Ascending aorta (tissue), 2 donors: ENCODE results near the gene HLA-DMA. TPM values are rescaled to one million over a fixed set of nuclear protein-coding genes. Genes with fewer than 3 reads are reported as not detected.
A peak's percentile ranks its signal among the peaks of the same experiment; 100 is the strongest.

ENCODE experiments used
- DNase-seq, 2 donors: peaks; one replicate each; pipeline ENCODE4 v3.0.0-alpha.2; 2019; ENCODE audit warnings: low spot score in 2 of 2
- H3K27ac ChIP-seq, 2 donors: fragments of 200-600 bp; sonication (generic); one replicate each; pipeline ENCODE4 v1.5.1; 2016 to 2017; ENCODE audit warnings: mild to moderate bottlenecking in 1 of 2
- H3K27me3 ChIP-seq: fragments of 200-600 bp; sonication (generic); one replicate; pipeline ENCODE4 v1.5.1; 2017
- H3K36me3 ChIP-seq, 2 donors: fragments of 200-600 bp; sonication (generic); one replicate each; pipeline ENCODE4 v1.5.1; 2016
- H3K4me1 ChIP-seq, 2 donors: fragments of 200-600 bp; sonication (generic); one replicate each; pipeline ENCODE4 v1.5.1; 2016 to 2017; ENCODE audit warnings: mild to moderate bottlenecking in 1 of 2
- H3K4me3 ChIP-seq, 2 donors: fragments of 200-600 bp; sonication (generic); one replicate each; pipeline ENCODE4 v1.5.1; 2016 to 2017; ENCODE audit warnings: mild to moderate bottlenecking in 1 of 2
- H3K9me3 ChIP-seq, 2 donors: fragments of 200-600 bp; sonication (generic); one replicate each; pipeline ENCODE4 v1.5.1; 2016
- intact Hi-C: fragments of 100-400 bp; cut with DNase I; formaldehyde crosslinking; loops from one replicate; pipeline ENCODE4 v1.15.1; 2023
- total RNA-seq: library from RNA; depleted of rRNA; stranded (reverse); fragments of >200 nt; gene quantifications from one replicate; pipeline ENCODE4 v1.1.0, GENCODE V29; 2016
- TF ChIP-seq, protein P1 (sequence below), 3 experiments: fragments of 200-600 bp in 2 of 3; fragments of 450-650 bp in 1 of 3; sonication (generic) in 2 of 3; IDR thresholded peaks; one replicate each; pipeline ENCODE4 v1.5.1; 2016 to 2019; ENCODE audit warnings: antibody characterized with exemption in 3 of 3, mild to moderate bottlenecking in 1 of 3, moderate library complexity in 1 of 3

The HLA-DMA gene
- total RNA-seq, 1 donor from 2014 or later: 28.0 TPM

DNA sequence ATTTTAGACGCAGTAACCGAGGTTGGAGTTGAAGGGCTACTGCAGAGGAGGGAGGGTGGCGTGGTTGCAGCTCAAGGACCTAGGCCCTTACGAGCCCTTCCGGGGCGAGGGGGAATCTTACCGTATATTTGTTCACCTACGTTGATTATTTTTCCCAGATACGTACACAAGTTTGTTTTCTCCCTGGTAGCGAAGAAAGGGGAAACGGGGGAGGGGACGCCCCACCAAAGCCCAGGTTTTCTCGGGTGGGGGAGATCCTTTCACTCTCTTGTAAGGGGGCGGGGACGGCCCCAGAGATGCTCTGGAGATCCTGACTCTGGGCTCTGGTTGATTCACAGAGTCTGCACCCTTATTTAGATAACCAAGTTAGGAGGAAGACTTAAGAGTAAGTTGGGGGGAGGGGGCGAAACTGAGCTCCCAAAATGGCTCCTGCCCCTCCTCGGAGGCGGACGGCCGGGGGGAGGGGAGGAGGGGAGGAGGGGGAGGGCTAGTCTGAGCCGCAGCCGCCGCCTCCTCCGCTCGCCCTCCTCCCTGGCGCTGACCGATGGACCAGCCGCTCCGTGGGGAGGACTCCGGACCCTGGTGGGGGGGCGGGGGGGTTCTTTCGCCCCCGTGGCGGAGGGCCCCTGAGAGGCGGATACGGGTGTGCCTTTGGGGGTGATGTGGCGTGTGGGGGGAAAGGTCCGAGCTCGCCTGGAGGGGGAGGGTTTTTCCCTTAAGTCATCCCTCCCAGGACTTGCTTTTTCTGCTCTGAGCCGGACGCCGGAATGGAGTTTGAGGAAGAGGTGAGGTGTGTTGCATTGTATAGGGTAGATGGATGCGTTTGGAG, 17.7 kb upstream of the HLA-DMA start:
- Histone ChIP-seq H3K36me3 (peaks cover 17 to 31% of the 10 kb centered on the region in 2 donors), H3K4me3 (peak overlapping the region; percentile 70 to 95), H3K27me3 (no peaks in the 10 kb centered on the region), H3K27ac (peak overlapping the region; percentile 98 to 99), H3K9me3 (no peaks in the 10 kb centered on the region), H3K4me1 (peaks cover 0 to 24% of the 10 kb centered on the region in 2 donors)
- intact Hi-C loops: loop anchor here (5.0 to 10.0 kb wide), 5 partner anchors 232 to 1428 kb away; partner anchors contain the start of genes CUTA, DDX39B, HSD17B8 and HSPA1A
- TF ChIP-seq, protein P1, sequence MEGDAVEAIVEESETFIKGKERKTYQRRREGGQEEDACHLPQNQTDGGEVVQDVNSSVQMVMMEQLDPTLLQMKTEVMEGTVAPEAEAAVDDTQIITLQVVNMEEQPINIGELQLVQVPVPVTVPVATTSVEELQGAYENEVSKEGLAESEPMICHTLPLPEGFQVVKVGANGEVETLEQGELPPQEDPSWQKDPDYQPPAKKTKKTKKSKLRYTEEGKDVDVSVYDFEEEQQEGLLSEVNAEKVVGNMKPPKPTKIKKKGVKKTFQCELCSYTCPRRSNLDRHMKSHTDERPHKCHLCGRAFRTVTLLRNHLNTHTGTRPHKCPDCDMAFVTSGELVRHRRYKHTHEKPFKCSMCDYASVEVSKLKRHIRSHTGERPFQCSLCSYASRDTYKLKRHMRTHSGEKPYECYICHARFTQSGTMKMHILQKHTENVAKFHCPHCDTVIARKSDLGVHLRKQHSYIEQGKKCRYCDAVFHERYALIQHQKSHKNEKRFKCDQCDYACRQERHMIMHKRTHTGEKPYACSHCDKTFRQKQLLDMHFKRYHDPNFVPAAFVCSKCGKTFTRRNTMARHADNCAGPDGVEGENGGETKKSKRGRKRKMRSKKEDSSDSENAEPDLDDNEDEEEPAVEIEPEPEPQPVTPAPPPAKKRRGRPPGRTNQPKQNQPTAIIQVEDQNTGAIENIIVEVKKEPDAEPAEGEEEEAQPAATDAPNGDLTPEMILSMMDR (IDR thresholded peaks at IDR 0.05): no peak
- peak; percentile 66 to 93 for DNase-seq

DNA sequence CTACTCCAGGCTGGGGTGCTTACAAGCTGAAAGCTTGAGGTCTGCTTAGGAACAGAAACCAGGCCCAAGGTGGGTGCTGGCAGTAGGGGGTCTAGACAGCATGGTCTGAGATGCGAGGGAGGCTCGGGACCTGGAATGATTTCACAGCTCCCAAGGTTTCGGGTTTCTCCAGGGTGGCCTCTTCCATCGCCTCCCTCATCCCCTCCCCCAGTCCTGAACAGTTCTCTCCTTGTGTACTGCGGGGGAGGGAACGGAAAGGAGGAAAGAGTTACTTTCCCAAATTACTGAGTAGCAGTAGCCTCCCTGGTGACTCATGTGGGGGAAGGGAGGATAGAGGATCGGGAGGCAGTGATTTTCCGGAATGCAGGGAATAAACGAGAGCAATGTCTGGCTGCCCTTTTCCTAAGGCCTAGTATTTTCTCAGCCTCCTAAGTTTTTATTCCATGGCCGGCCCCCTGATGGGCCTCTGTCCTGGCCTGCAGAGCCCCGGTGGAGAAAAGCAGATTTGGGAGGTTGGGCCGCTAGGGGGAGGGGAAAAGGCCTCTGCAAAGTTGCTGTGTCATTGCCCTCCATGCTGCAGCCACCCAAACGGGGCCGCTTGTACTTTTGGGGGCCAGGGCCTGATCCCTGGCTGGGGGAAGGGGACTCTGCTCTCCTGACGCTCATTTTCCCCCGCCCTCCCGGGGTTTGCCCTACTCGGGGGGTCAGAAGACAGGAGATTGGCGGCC, 17.0 kb upstream of the HLA-DMA start:
- peak overlapping the region; percentile 70 to 95 for H3K4me3 ChIP-seq
- H3K36me3 ChIP-seq: peaks cover 11 to 23% of the 10 kb centered on the region in 2 donors
- H3K9me3 ChIP-seq: no peaks in the 10 kb centered on the region
- DNase-seq: peak; percentile 41 to 92
- intact Hi-C loops: loop anchor here (2.0 to 10.0 kb wide), 8 partner anchors 38 to 1428 kb away; partner anchors contain the start of genes AGPAT1, CUTA, DDX39B and HSD17B8
- H3K27ac ChIP-seq: peak overlapping the region; percentile 98 to 99
- peaks cover 0 to 16% of the 10 kb centered on the region in 2 donors for H3K4me1 ChIP-seq
- no peaks in the 10 kb centered on the region for H3K27me3 ChIP-seq
- TF ChIP-seq, protein P1 (IDR thresholded peaks at IDR 0.05): peak; percentile 11 to 59 (median 38)

DNA sequence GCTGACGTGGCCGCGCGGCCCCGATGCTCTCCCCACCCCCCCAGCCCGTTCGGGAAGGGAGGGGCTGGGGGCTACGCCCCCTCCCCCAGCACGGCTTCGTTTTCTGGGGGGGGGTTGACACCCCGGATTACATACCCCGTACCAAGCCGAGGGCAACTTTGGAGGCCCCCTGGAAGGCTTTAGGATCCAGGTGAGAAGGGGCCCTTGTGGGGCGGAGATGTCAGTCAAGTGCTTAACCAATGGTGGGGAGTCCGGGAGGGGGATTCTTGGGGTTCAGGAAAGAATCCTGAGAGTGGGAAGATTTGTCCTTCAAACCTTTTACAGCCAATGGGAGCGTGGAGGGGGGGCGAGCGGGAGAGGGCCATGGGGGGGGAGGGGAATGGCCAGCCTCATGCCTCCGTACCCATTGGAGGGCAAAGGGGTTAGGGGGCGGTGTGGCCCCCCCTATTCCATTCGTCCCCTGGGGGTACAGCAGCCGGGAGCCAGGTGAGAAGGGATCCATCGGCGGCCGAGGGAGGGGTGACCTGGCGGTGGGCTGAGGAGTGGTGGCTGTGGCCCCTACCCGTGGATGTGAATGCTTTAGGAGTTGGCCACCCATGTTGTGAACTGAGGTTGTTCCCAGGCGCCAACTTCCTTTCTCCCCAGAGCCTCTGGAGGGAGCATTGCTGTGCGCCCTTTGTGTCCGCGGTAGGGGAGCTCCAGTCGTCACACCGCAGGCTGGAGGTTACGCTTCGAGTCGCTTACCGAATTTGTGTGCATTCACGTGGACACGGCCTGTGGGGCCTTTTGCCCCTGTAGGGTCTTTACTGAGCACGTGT, 16.2 kb upstream of the HLA-DMA start:
- peak; percentile 46 to 82 for DNase-seq
- Histone ChIP-seq H3K9me3 (no peaks in the 10 kb centered on the region), H3K36me3 (peaks cover 7 to 16% of the 10 kb centered on the region in 2 donors), H3K4me3 (peak overlapping the region; percentile 70 to 95), H3K27me3 (no peaks in the 10 kb centered on the region), H3K4me1 (peaks cover 0 to 12% of the 10 kb centered on the region in 2 donors), H3K27ac (peak overlapping the region; percentile 98 to 99)
- TF ChIP-seq, protein P1 (IDR thresholded peaks at IDR 0.05): peak in 1 of 3 experiments; percentile 9
- intact Hi-C loops: loop anchor here (1.0 to 5.0 kb wide), 4 partner anchors 16 to 792 kb away; partner anchors contain the start of genes AGPAT1, HLA-DMA and RNF5

DNA sequence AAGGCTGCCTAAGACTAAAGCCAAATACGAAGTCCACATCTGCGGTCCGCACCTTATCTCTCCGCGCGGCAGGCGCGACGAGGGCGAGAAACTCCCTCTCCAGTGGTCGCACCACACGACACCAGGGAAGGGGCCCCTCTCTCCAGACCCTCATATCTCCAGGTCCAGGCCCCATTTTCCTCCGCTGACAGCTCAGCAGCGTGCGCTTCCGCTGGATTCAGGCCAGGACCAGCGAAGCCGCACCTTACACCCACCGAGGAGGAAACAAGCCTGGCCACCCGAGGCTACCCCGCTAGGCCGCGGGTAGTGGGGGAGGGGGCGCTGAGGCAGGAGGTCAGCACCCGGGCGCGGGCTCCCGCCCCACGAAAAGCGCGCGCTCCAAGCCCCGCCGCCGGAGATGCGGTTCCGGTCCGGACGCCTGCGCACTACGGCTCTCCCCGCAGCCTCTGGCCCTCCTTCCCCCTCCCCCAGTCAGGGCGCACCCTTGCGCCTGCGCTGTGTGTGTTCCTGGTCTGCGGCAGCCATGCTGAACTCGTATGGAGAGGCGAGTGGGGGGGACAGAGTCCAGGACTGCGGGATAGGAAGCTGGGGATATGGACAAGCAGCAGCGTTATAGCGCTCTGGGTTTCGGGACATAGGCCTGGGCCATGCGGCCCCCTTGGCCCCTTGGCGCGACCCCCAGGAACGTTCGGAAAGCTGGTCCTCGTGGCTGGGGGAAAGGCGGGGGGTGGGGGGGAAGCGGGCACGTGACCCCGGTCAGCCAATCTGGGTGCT, 15.4 kb upstream of the HLA-DMA start, which contains the start of gene BRD2:
BRD2 (plus strand) TSS at position 502 of the 774 bp plus-strand sequence. CDS start 4,305 bp downstream, outside the sequence.
- TF ChIP-seq, protein P1 (IDR thresholded peaks at IDR 0.05): no peak
- H3K27ac ChIP-seq: peak within 1 kb of the TSS; percentile 98 to 99
- H3K4me3 ChIP-seq: peak within 1 kb of the TSS; percentile 70 to 95
- H3K4me1 ChIP-seq: peaks cover 0 to 12% of the 10 kb centered on the region in 2 donors
- no peaks in the 10 kb centered on the region for H3K9me3 ChIP-seq
- peaks cover 7 to 12% of the 10 kb centered on the region in 2 donors for H3K36me3 ChIP-seq
- peak; percentile 86 to 97 for DNase-seq
- no peaks in the 10 kb centered on the region for H3K27me3 ChIP-seq
- intact Hi-C loops: loop anchor here (1.0 to 5.0 kb wide), 4 partner anchors 15 to 791 kb away; partner anchors contain the start of genes AGPAT1, HLA-DMA and RNF5
